Endothelial cell of umbilical vein (primary cell): Measurements from ENCODE around the gene MN1. TPM values are rescaled to one million over a fixed set of nuclear protein-coding genes. Genes with fewer than 3 reads are reported as not detected.

Experiments
- BruUV-seq: library from RNA; stranded (reverse); fragments of 400-500 nt; replicated peaks from 2 replicates; lab custom pipeline; 2021; lab: Mats Ljungman, UMichigan
- CTCF ChIA-PET: fragments of 300-600, 350-600 bp; sonication (Branson Sonifier 250); formaldehyde crosslinking; loops from one replicate; lab custom pipeline; 2021; ENCODE audit warnings: antibody characterized with exemption, inconsistent platforms; lab: Charles Lee
- POLR2A ChIA-PET: fragments of 300-600, 350-600 bp; sonication (Branson Sonifier 250); formaldehyde crosslinking; loops from one replicate; lab custom pipeline; 2021; ENCODE audit warnings: antibody characterized with exemption, inconsistent platforms; lab: Charles Lee
- DNase-seq: peaks from one replicate; pipeline ENCODE4 v3.0.0-alpha.2; 2011; ENCODE audit warnings: low read depth, low spot score
- FAIRE-seq: peaks from 2 replicates; lab custom pipeline; 2011; peaks lifted over from hg19 to GRCh38; lab: Jason Lieb, UNC
- H2AFZ ChIP-seq: 2 replicates; pipeline ENCODE4 v1.6.0; 2012; ENCODE audit warnings: low read depth, low read length, control low read depth, inconsistent platforms
- H3K27ac ChIP-seq: 2 replicates; pipeline ENCODE4 v1.5.1; 2011; ENCODE audit warnings: low read depth, mild to moderate bottlenecking, control low read depth, low read length, moderate library complexity; ENCODE audit not compliant: insufficient read depth
- H3K27me3 ChIP-seq, 2 experiments: 2 replicates each; pipeline versions ENCODE4 v1.6.0 to v1.6.1; 2011; ENCODE audit warnings: low read length in 2 of 2, mixed read lengths in 1 of 2; ENCODE audit not compliant: control insufficient read depth in 2 of 2, insufficient read depth in 2 of 2
- H3K36me3 ChIP-seq, 2 experiments: 2 replicates in 1 of 2; 3 replicates in 1 of 2; pipeline ENCODE4 v1.5.1; 2011; ENCODE audit warnings: low read length in 2 of 2, mild to moderate bottlenecking in 1 of 2, moderate library complexity in 1 of 2; ENCODE audit not compliant: control insufficient read depth in 2 of 2, insufficient read depth in 2 of 2; ENCODE audit errors: extremely low read depth in 1 of 2
- H3K4me1 ChIP-seq: 3 replicates; pipeline ENCODE4 v1.5.1; 2011; ENCODE audit warnings: mild to moderate bottlenecking, low read length; ENCODE audit not compliant: control insufficient read depth, insufficient read depth; ENCODE audit errors: extremely low read depth
- H3K4me2 ChIP-seq: 2 replicates; pipeline ENCODE4 v1.6.1; 2011; ENCODE audit warnings: low read length, control low read depth, mixed read lengths; ENCODE audit not compliant: insufficient read depth
- H3K4me3 ChIP-seq, 3 experiments: fragments of 200-600 bp in 1 of 3; sonication (generic), shearing (Covaris generic) in 1 of 3; replicated peaks in 1 of 3; 2 replicates each; pipeline ENCODE4 v1.5.1; 2011 to 2016; ENCODE audit warnings: control low read depth in 3 of 3, low read length in 3 of 3, mild to moderate bottlenecking in 2 of 3, inconsistent platforms in 1 of 3, low read depth in 1 of 3, moderate library complexity in 1 of 3; ENCODE audit not compliant: insufficient read depth in 1 of 3
- H3K79me2 ChIP-seq: 2 replicates; pipeline ENCODE4 v1.6.0; 2012; ENCODE audit warnings: low read length, inconsistent platforms; ENCODE audit not compliant: control insufficient read depth, insufficient read depth
- H3K9ac ChIP-seq: replicated peaks from 2 replicates; pipeline ENCODE3; 2011; ENCODE audit warnings: low read length, control low read depth; ENCODE audit not compliant: insufficient read depth; ENCODE audit errors: extremely low read depth
- H3K9me1 ChIP-seq: replicated peaks from 3 replicates; pipeline ENCODE4 v1.6.0; 2011; ENCODE audit warnings: mild to moderate bottlenecking, low read length; ENCODE audit not compliant: control insufficient read depth, insufficient read depth; ENCODE audit errors: extremely low read depth
- H3K9me3 ChIP-seq: replicated peaks from 2 replicates; pipeline ENCODE4 v1.5.1; 2012; ENCODE audit warnings: low read length, inconsistent platforms; ENCODE audit not compliant: control insufficient read depth, insufficient read depth
- H4K20me1 ChIP-seq: replicated peaks from 2 replicates; pipeline ENCODE3; 2011; ENCODE audit warnings: mild to moderate bottlenecking, low read length; ENCODE audit not compliant: control insufficient read depth, insufficient read depth; ENCODE audit errors: extremely low read depth
- CTCF ChIP-seq, 2 donors: IDR thresholded peaks; 1 replicate in 1 of 2; 2 replicates in 1 of 2; pipeline ENCODE4 v1.5.1; 2011; ENCODE audit warnings: low read length in 2 of 2, mild to moderate bottlenecking in 2 of 2, moderate library complexity in 2 of 2, control low read depth in 1 of 2, inconsistent platforms in 1 of 2, low read depth in 1 of 2; ENCODE audit not compliant: insufficient read depth in 1 of 2; ENCODE audit errors: extremely low read depth in 1 of 2
- EZH2 ChIP-seq: IDR thresholded peaks from 2 replicates; pipeline ENCODE4 v1.6.1; 2012; ENCODE audit warnings: borderline replicate concordance, low read depth, mild to moderate bottlenecking, moderate library complexity, low read length, inconsistent platforms; ENCODE audit not compliant: severe bottlenecking
- FOS ChIP-seq: IDR thresholded peaks from 2 replicates; pipeline ENCODE4 v1.6.1; 2011; ENCODE audit warnings: mild to moderate bottlenecking, low read length, moderate library complexity, borderline replicate concordance; ENCODE audit not compliant: insufficient read depth
- GATA2 ChIP-seq: IDR thresholded peaks from 2 replicates; pipeline ENCODE4 v1.7.0; 2011; ENCODE audit warnings: low read depth, mild to moderate bottlenecking, moderate library complexity, mixed read lengths, low read length; ENCODE audit not compliant: insufficient read length, insufficient read depth
- MAX ChIP-seq: IDR thresholded peaks from 2 replicates; pipeline ENCODE4 v1.6.1; 2011; ENCODE audit not compliant: insufficient read depth, insufficient read length
- MYC ChIP-seq: IDR thresholded peaks from one replicate; pipeline ENCODE4 v1.6.1; 2011; ENCODE audit warnings: mild to moderate bottlenecking, low read depth, low read length
- dilution Hi-C: fragments of 300-500 bp; cut with MboI; formaldehyde crosslinking; loops from one replicate; pipeline ENCODE4 v1.15.0; 2019; ENCODE audit warnings: low sequenced_read_pairs; ENCODE audit not compliant: extremely low pct_ligation_motif_present
- intact Hi-C: fragments of 100-400 bp; cut with micrococcal nuclease; formaldehyde crosslinking; loops from one replicate; pipeline ENCODE4 v1.10.0; 2022
- polyA plus RNA-seq, 4 experiments: library from polyadenylated mRNA; depleted of rRNA in 3 of 4; stranded (reverse) in 3 of 4; unstranded in 1 of 4; fragments of >200 nt; gene quantifications; 2 replicates each; pipeline versions ENCODE4 v1.2.1 to v1.2.3, GENCODE V29; 2011 to 2012; ENCODE audit warnings: missing spikeins in 1 of 4
- total RNA-seq: library from RNA; stranded (reverse); gene quantifications from 2 replicates; pipeline ENCODE4 v1.2.3, GENCODE V29; 2021

The MN1 gene
- total and polyA plus RNA-seq, 2 donors (not counting 3 experiments of a cell fraction or from before 2014, with no cell fraction given) = 3.8 to 5.2 TPM

- Histone ChIP-seq H3K9me1 (no peaks in the 10 kb centered on the region), H3K9me3 (no peaks in the 10 kb centered on the region), H3K27ac (no peak overlapping the region), H3K9ac (no peak overlapping the region), H4K20me1 (no peaks in the 10 kb centered on the region), H3K27me3 (peaks cover 11 to 60% of the 10 kb centered on the region in 2 experiments), H3K4me1 (peaks cover 17% of the 10 kb centered on the region), H3K4me3 (peak overlapping the region in 1 of 3 experiments; percentile 6), H3K79me2 (no peaks in the 10 kb centered on the region), H2AFZ (no peak overlapping the region), H3K4me2 (no peak overlapping the region), H3K36me3 (no peaks in the 10 kb centered on the region)
- ChIA-PET POLR2A (no interaction called here), CTCF (no interaction called here)
- TF ChIP-seq EZH2 (peak; percentile 54), GATA2 (no peak), CTCF (IDR thresholded peaks at IDR 0.05; ENCODE audit: extremely low read depth in 1 of 2, insufficient read depth in 1 of 2, low read depth in 1 of 2, low read length in 2 of 2) (no peak), MAX (no peak), FOS (no peak), MYC (no peak)
- BruUV-seq = no TSS peak
- DNase-seq (no peak), FAIRE-seq (no peak)
- intact Hi-C loops = no loop called here
- dilution Hi-C loops = no loop called here
Observed at GRCh38 chr22:27797520-27798391, 3.8 kb downstream of the MN1 start.
